ENCODE data around the gene KLF16. TPM values are rescaled to one million over a fixed set of nuclear protein-coding genes. Genes with fewer than 3 reads are reported as not detected.

KLF16 gene
- total and polyA plus RNA-seq, 10 of the 15 experiments (the other 5 are each of a cell fraction or from before 2014, with no cell fraction given): 0.03 to 41.2 (median 2.6) TPM

- TF ChIP-seq, protein P1, sequence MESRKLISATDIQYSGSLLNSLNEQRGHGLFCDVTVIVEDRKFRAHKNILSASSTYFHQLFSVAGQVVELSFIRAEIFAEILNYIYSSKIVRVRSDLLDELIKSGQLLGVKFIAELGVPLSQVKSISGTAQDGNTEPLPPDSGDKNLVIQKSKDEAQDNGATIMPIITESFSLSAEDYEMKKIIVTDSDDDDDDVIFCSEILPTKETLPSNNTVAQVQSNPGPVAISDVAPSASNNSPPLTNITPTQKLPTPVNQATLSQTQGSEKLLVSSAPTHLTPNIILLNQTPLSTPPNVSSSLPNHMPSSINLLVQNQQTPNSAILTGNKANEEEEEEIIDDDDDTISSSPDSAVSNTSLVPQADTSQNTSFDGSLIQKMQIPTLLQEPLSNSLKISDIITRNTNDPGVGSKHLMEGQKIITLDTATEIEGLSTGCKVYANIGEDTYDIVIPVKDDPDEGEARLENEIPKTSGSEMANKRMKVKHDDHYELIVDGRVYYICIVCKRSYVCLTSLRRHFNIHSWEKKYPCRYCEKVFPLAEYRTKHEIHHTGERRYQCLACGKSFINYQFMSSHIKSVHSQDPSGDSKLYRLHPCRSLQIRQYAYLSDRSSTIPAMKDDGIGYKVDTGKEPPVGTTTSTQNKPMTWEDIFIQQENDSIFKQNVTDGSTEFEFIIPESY (IDR thresholded peaks at IDR 0.05): no peak
- TF ChIP-seq BHLHE40 (IDR thresholded peaks at IDR 0.05; ENCODE audit: borderline replicate concordance in 1 of 2, low read depth in 2 of 2, low read length in 1 of 2): peak; percentile 30 to 32; a peak in 2 of 4 replicates
- peak; percentile 93 for TF ChIP-seq NR2F1 (conservative IDR thresholded peaks at IDR 0.05)
- TF ChIP-seq TCF3 (IDR thresholded peaks at IDR 0.05; ENCODE audit: borderline replicate concordance, insufficient read depth, low read depth, low read length): no peak
- peak; percentile 61 for TF ChIP-seq IKZF1 (conservative IDR thresholded peaks at IDR 0.05)
- no peak for TF ChIP-seq NFXL1 (IDR thresholded peaks at IDR 0.05; ENCODE audit: borderline replicate concordance)
- 0 out of 2 replicates have a peak, but pooled peaks have one; percentile 1 for TF ChIP-seq ASH2L (IDR thresholded peaks at IDR 0.05; ENCODE audit: borderline replicate concordance, low read depth)
- TF ChIP-seq EGR1 (IDR thresholded peaks at IDR 0.05; ENCODE audit: borderline replicate concordance in 1 of 2, low read depth in 2 of 2, low read length in 2 of 2): peak in 1 of 2 experiments; percentile 38; a peak in 1 of 3 replicates
- TF ChIP-seq, protein P2, sequence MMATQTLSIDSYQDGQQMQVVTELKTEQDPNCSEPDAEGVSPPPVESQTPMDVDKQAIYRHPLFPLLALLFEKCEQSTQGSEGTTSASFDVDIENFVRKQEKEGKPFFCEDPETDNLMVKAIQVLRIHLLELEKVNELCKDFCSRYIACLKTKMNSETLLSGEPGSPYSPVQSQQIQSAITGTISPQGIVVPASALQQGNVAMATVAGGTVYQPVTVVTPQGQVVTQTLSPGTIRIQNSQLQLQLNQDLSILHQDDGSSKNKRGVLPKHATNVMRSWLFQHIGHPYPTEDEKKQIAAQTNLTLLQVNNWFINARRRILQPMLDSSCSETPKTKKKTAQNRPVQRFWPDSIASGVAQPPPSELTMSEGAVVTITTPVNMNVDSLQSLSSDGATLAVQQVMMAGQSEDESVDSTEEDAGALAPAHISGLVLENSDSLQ (IDR thresholded peaks at IDR 0.05): no peak
- peak; percentile 43 for TF ChIP-seq MEF2B (IDR thresholded peaks at IDR 0.05; ENCODE audit: partially characterized antibody, poor library complexity, severe bottlenecking)
- peak; percentile 58 for TF ChIP-seq YY1 (IDR thresholded peaks at IDR 0.05; ENCODE audit: low read depth, low read length)
- TF ChIP-seq HDGF (IDR thresholded peaks at IDR 0.05): peak; percentile 68; the same call in 1 of the 2 replicates
- TF ChIP-seq POLR2A (IDR thresholded peaks at IDR 0.05; ENCODE audit: low read depth, low read length): peak; percentile 56
- 0 out of 2 replicates have a peak, but pooled peaks have one; percentile 24 for TF ChIP-seq NRF1 (conservative IDR thresholded peaks at IDR 0.05; ENCODE audit: low read depth, low read length)
- TF ChIP-seq CHD2 (IDR thresholded peaks at IDR 0.05; ENCODE audit: borderline replicate concordance, low read depth, low read length): peak; percentile 34; the same call in 1 of the 2 replicates
- peak; percentile 35 for TF ChIP-seq RUNX3 (IDR thresholded peaks at IDR 0.05; ENCODE audit: low read length)
- peak; percentile 55 for TF ChIP-seq SP1 (IDR thresholded peaks at IDR 0.05; ENCODE audit: low read depth, low read length)
- 0 out of 2 replicates have a peak, but pooled peaks have one; percentile 33 for TF ChIP-seq LARP7 (IDR thresholded peaks at IDR 0.05)
- TF ChIP-seq, protein P3, sequence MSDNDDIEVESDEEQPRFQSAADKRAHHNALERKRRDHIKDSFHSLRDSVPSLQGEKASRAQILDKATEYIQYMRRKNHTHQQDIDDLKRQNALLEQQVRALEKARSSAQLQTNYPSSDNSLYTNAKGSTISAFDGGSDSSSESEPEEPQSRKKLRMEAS (IDR thresholded peaks at IDR 0.05; ENCODE audit: low read depth, low read length): no peak
- no peak for TF ChIP-seq USF2 (IDR thresholded peaks at IDR 0.05; ENCODE audit: borderline replicate concordance, low read depth, low read length)
- no peak for TF ChIP-seq ATF7 (IDR thresholded peaks at IDR 0.05; ENCODE audit: low read depth)
- no peak for TF ChIP-seq TBL1XR1 (IDR thresholded peaks at IDR 0.05; ENCODE audit: low read depth, low read length)
- TF ChIP-seq STAT1 (conservative IDR thresholded peaks at IDR 0.05): 0 out of 2 replicates have a peak, but pooled peaks have one; percentile 31
- no peak for TF ChIP-seq CREB1 (IDR thresholded peaks at IDR 0.05; ENCODE audit: low read depth)
- TF ChIP-seq GATAD2B (conservative IDR thresholded peaks at IDR 0.05; ENCODE audit: low read depth): 0 out of 2 replicates have a peak, but pooled peaks have one; percentile 13
- no peak for TF ChIP-seq MXI1 (IDR thresholded peaks at IDR 0.05; ENCODE audit: low read depth, low read length)
- peak; percentile 21; the same call in 1 of the 2 replicates for TF ChIP-seq BCL11A (IDR thresholded peaks at IDR 0.05; ENCODE audit: low read depth, low read length)
- TF ChIP-seq FOS (IDR thresholded peaks at IDR 0.05; ENCODE audit: borderline replicate concordance, extremely low read depth, insufficient read length): no peak
- TF ChIP-seq POU2F2 (IDR thresholded peaks at IDR 0.05; ENCODE audit: borderline replicate concordance, low read depth, low read length): 0 out of 3 replicates have a peak, but pooled peaks have one; percentile 9
These were observed 1.2 kb upstream of the KLF16 start (continued) for GRCh38 chr19:1864480-1865171.
